ENCODE measurements around the gene MDGA2. TPM values are rescaled to one million over a fixed set of nuclear protein-coding genes. Genes with fewer than 3 reads are reported as not detected.

MDGA2 gene
- total and polyA plus RNA-seq, 2 of the 4 experiments (the other 2 are of a cell fraction): 0.02 TPM; not detected in 1

- Histone ChIP-seq H3K4me2 (ENCODE audit: low read depth, low read length) (no peak overlapping the region), H2BK120ac (ENCODE audit: low read depth, low read length) (no peak overlapping the region), H3K23ac (ENCODE audit: low read depth, low read length) (no peak overlapping the region), H3K4me1 (ENCODE audit: control insufficient read depth, insufficient read depth, low read length) (no peaks in the 10 kb centered on the region), H3K14ac (replicated peaks; ENCODE audit: low read depth, low read length) (no peak overlapping the region), H2BK20ac (ENCODE audit: low read depth, low read length) (no peak overlapping the region), H3K27ac (ENCODE audit: insufficient read depth, low read length) (no peak overlapping the region), H2BK5ac (ENCODE audit: low read depth, low read length, poor library complexity, severe bottlenecking) (no peak overlapping the region), H3K79me1 (ENCODE audit: low read depth in 1 of 2, low read length in 2 of 2) (no peaks in the 10 kb centered on the region), H4K5ac (ENCODE audit: low read depth, low read length) (no peak overlapping the region), H3K9me1 (ENCODE audit: insufficient read depth, low read length) (no peaks in the 10 kb centered on the region), H3K56ac (ENCODE audit: extremely low read depth, insufficient read depth, low read length) (no peak overlapping the region), H2BK15ac (ENCODE audit: low read depth, low read length) (no peak overlapping the region), H3K9me3 (ENCODE audit: control insufficient read depth, insufficient read depth, low read length) (0 out of 2 replicates have a peak, but pooled peaks cover 3% of the 10 kb centered on the region), H3K36me3 (ENCODE audit: control insufficient read depth, insufficient read depth, low read length) (no peaks in the 10 kb centered on the region), H3K27me3 (ENCODE audit: control insufficient read depth, insufficient read depth, low read length) (no peaks in the 10 kb centered on the region), H3K9ac (ENCODE audit: low read depth, low read length) (no peak overlapping the region), H3K18ac (ENCODE audit: low read depth, low read length) (no peak overlapping the region), H3K4ac (ENCODE audit: low read depth, low read length) (no peak overlapping the region), H4K20me1 (ENCODE audit: insufficient read depth, low read length) (no peaks in the 10 kb centered on the region), H4K91ac (ENCODE audit: insufficient read depth, low read depth, low read length) (no peak overlapping the region), H4K8ac (ENCODE audit: low read depth in 2 of 2, low read length in 2 of 2) (no peak overlapping the region), H3K4me3 (ENCODE audit: insufficient read depth, low read depth, low read length) (no peak overlapping the region), H2AK5ac (ENCODE audit: low read depth, low read length) (no peak overlapping the region), H2AK9ac (replicated peaks; ENCODE audit: low read depth, low read length, poor library complexity) (no peak overlapping the region), H2AFZ (replicated peaks; ENCODE audit: low read length, poor library complexity) (no peak overlapping the region)
- dilution Hi-C loops (cut with HindIII; ENCODE audit: low sequenced_read_pairs, unreplicated experiment) (no loop called here), in situ Hi-C loops (cut with MboI; ENCODE audit: low sequenced_read_pairs) (no loop called here), intact Hi-C loops (cut with micrococcal nuclease) (no loop called here)
- no peak for ATAC-seq (ENCODE audit: low read depth)
- no CpG with 5 or more reads among the region's 1 CpG for WGBS, 2 experiments (ENCODE audit: extremely low coverage in 2 of 2, insufficient read length in 1 of 2)
- ChIA-PET CTCF (interaction anchor here (0.6 kb wide), 1 partner anchor 124 kb away, joined by 3 read pairs; no protein-coding TSS in a partner anchor), POLR2A (ENCODE audit: unreplicated experiment) (no interaction called here)
- BruUV-seq (replicated peaks): no TSS peak
- no peak for TF ChIP-seq CHD1 (IDR thresholded peaks at IDR 0.05; ENCODE audit: low read depth, low read length)
- no peak for TF ChIP-seq MAZ (IDR thresholded peaks at IDR 0.05; ENCODE audit: borderline replicate concordance, low read depth, low read length)
- no peak for TF ChIP-seq NFE2L2 (IDR thresholded peaks at IDR 0.05; ENCODE audit: low read depth, low read length)
- no peak for TF ChIP-seq MXI1 (IDR thresholded peaks at IDR 0.05; ENCODE audit: borderline replicate concordance, low read depth, low read length)
- TF ChIP-seq FOS (IDR thresholded peaks at IDR 0.05; ENCODE audit: low read depth, low read length): no peak
- TF ChIP-seq ELK1 (IDR thresholded peaks at IDR 0.05; ENCODE audit: borderline replicate concordance, low read depth, low read length): no peak
- TF ChIP-seq MAFK (IDR thresholded peaks at IDR 0.05; ENCODE audit: low read depth, low read length): no peak
- TF ChIP-seq RAD21 (IDR thresholded peaks at IDR 0.05; ENCODE audit: low read length): no peak
- TF ChIP-seq RCOR1 (IDR thresholded peaks at IDR 0.05; ENCODE audit: insufficient replicate concordance, low read length): no peak
- TF ChIP-seq CEBPB (IDR thresholded peaks at IDR 0.05; ENCODE audit: low read depth, low read length): no peak
- TF ChIP-seq BHLHE40 (IDR thresholded peaks at IDR 0.05; ENCODE audit: low read depth, low read length): no peak
- no peak for TF ChIP-seq CTCF (conservative IDR thresholded peaks at IDR 0.05; ENCODE audit: low read depth, low read length)
- TF ChIP-seq RFX5 (IDR thresholded peaks at IDR 0.05; ENCODE audit: low read depth, low read length): no peak
- TF ChIP-seq POLR2A (IDR thresholded peaks at IDR 0.05; ENCODE audit: low read depth, low read length): no peak
- no peak for TF ChIP-seq SMC3 (IDR thresholded peaks at IDR 0.05; ENCODE audit: low read depth, low read length)
- TF ChIP-seq, protein P1, sequence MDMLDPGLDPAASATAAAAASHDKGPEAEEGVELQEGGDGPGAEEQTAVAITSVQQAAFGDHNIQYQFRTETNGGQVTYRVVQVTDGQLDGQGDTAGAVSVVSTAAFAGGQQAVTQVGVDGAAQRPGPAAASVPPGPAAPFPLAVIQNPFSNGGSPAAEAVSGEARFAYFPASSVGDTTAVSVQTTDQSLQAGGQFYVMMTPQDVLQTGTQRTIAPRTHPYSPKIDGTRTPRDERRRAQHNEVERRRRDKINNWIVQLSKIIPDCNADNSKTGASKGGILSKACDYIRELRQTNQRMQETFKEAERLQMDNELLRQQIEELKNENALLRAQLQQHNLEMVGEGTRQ (IDR thresholded peaks at IDR 0.05; ENCODE audit: low read depth, low read length): no peak
- DNase-seq: no peak
Observed at GRCh38 chr14:47040550-47040949, 634.9 kb downstream of the MDGA2 start.

All from IMR-90 (cell line).